Mucosa of stomach (tissue), 1 donor: Measurements from ENCODE around the gene TTC39A.

Experiments used
- H3K27me3 ChIP-seq: one replicate; pipeline ENCODE4 v1.7.0; 2013; ENCODE audit warnings: mild to moderate bottlenecking, low read length; ENCODE audit not compliant: control insufficient read depth, insufficient read depth
- H3K36me3 ChIP-seq: one replicate; pipeline ENCODE4 v1.7.0; 2013; ENCODE audit warnings: low read length; ENCODE audit not compliant: control insufficient read depth, insufficient read depth
- H3K4me1 ChIP-seq: one replicate; pipeline ENCODE4 v1.7.0; 2013; ENCODE audit warnings: mild to moderate bottlenecking, low read length; ENCODE audit not compliant: control insufficient read depth, insufficient read depth
- H3K4me3 ChIP-seq: one replicate; pipeline ENCODE4 v1.7.0; 2013; ENCODE audit warnings: low read length
- H3K9ac ChIP-seq: one replicate; pipeline ENCODE4 v1.7.0; 2013; ENCODE audit warnings: mild to moderate bottlenecking, low read length, moderate library complexity
- H3K9me3 ChIP-seq: one replicate; pipeline ENCODE4 v1.7.0; 2013; ENCODE audit warnings: mild to moderate bottlenecking, low read length, moderate library complexity; ENCODE audit not compliant: control insufficient read depth
- donor health status: Pancreatic carcinoma.

The TTC39A gene

GRCh38 chr1:51347398-51348146 lies 17.2 kb upstream of the TTC39A start:
- H3K9ac ChIP-seq, result no peak overlapping the region
- H3K9me3 ChIP-seq, result no peaks in the 10 kb centered on the region
- H3K4me1 ChIP-seq, result peaks cover 10% of the 10 kb centered on the region
- H3K27me3 ChIP-seq, result peaks cover 26% of the 10 kb centered on the region
- no peaks in the 10 kb centered on the region for H3K36me3 ChIP-seq
- H3K4me3 ChIP-seq, result no peak overlapping the region

DNA sequence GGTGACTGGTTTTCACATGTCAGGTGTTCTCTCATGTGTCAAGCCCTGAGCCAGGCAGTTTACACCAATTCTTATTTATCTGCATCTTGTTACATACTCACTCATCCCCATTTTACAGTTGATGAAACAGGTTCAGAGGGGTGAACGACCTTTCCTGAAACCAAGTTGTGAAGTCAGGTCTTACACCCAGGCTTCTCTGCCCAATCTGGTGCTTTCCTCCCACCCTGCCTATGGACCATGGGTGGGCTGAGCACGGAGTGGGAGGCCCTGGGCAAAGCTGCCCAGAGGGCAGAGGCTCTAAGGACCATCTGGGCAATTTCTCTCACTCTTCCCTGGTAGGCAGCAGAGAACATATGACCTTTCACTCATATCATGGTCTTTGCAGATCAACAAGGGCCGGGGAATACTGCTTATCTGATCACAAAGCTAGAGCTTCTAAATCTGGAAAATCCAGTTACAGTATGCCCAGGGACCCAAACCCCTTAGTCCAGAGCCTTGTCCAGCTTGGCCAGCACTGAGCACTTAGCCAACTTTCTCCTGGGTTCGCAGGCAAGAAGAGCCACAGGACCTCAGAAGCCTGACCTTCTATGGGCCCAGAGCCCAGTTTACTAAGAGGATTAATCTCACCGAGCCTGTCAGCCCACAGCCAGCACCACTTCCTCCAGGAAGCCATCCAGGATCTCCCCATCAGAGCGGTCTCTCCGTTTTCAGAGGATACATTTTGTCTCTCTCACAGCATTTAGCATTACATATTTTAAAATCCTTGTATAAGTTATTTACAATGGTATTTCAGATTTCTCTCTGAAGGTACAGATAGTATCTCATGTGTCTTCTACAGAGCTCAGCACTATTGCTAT lies 16.0 kb upstream of the TTC39A start:
- Histone ChIP-seq H3K4me3 (no peak overlapping the region), H3K27me3 (peaks cover 28% of the 10 kb centered on the region), H3K36me3 (no peaks in the 10 kb centered on the region), H3K9ac (no peak overlapping the region), H3K4me1 (peaks cover 10% of the 10 kb centered on the region), H3K9me3 (no peaks in the 10 kb centered on the region)

DNA sequence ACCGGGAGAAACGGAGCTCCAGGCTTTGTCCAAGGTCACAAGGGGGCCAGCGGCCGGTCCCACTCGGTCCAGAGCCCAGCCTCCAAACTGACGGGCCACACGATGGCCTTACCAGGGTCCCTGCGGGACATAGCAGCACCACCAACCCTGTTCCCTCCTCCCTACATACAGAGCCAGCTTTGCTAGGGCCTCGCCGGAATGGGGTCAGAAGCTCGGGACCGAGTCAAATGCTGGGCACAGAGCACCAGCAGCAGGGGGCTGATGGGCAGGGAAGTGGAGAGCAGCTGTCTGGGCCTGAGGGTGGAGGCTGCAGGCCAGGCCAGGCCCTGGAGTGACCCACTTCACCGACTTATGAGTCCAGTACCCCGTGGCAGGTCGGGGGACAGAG lies 14.9 kb upstream of the TTC39A start:
- Histone ChIP-seq H3K27me3 (peaks cover 28% of the 10 kb centered on the region), H3K4me1 (peaks cover 10% of the 10 kb centered on the region), H3K9me3 (no peaks in the 10 kb centered on the region), H3K4me3 (no peak overlapping the region), H3K9ac (peak overlapping the region; percentile 29), H3K36me3 (no peaks in the 10 kb centered on the region)

GRCh38 chr1:51344602-51345299 lies 14.4 kb upstream of the TTC39A start:
- Histone ChIP-seq H3K4me3 (no peak overlapping the region), H3K9ac (peak overlapping the region; percentile 29), H3K9me3 (no peaks in the 10 kb centered on the region), H3K36me3 (no peaks in the 10 kb centered on the region), H3K27me3 (peaks cover 28% of the 10 kb centered on the region), H3K4me1 (peaks cover 10% of the 10 kb centered on the region)

DNA sequence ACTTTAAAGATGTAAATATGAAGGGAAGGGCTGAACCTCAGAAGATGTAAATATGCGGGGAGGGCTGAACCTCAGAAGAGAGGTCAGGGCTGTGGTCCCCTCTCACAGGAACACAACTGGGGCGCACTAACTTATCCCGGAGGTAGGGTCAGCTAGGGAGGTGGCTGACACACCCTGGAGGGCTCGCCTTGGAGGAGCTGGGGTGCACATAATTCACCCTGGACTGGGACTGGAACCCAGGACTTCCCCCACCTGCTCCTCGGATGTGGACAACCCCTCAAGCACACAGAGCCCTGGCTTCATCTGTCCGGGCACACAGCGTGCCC lies 13.9 kb upstream of the TTC39A start:
- H3K27me3 ChIP-seq, result peaks cover 28% of the 10 kb centered on the region
- peak overlapping the region; percentile 29 for H3K9ac ChIP-seq
- H3K4me1 ChIP-seq, result peaks cover 10% of the 10 kb centered on the region
- no peaks in the 10 kb centered on the region for H3K36me3 ChIP-seq
- no peak overlapping the region for H3K4me3 ChIP-seq
- H3K9me3 ChIP-seq, result no peaks in the 10 kb centered on the region

DNA sequence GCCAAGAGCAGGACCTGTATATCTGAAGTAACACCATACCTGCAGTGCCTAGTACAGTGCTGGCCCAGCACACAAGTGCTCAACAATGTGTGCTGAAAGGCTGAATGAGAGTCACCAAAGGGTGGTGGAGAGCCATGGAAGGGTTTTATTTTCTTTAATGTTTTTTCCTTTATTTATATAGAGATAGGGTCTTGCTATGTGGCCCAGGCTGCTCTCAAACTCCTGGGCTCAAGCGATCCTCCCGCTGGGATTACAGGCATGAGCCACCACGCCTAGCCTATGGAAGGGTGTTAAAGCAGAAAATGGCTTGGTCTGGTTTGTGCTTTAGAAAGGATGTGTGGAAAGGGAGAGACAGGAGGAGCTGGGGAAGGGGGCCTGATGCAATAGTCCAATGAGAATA lies 13.3 kb upstream of the TTC39A start:
- H3K9ac ChIP-seq, result no peak overlapping the region
- H3K4me3 ChIP-seq, result no peak overlapping the region
- H3K9me3 ChIP-seq, result no peaks in the 10 kb centered on the region
- no peaks in the 10 kb centered on the region for H3K36me3 ChIP-seq
- peaks cover 28% of the 10 kb centered on the region for H3K27me3 ChIP-seq
- peaks cover 10% of the 10 kb centered on the region for H3K4me1 ChIP-seq

- Histone ChIP-seq H3K36me3 (no peaks in the 10 kb centered on the region), H3K4me1 (peaks cover 10% of the 10 kb centered on the region), H3K9ac (no peak overlapping the region), H3K27me3 (peaks cover 28% of the 10 kb centered on the region), H3K9me3 (no peaks in the 10 kb centered on the region), H3K4me3 (no peak overlapping the region)
These were observed 12.3 kb upstream of the TTC39A start for GRCh38 chr1:51342591-51343206.

DNA sequence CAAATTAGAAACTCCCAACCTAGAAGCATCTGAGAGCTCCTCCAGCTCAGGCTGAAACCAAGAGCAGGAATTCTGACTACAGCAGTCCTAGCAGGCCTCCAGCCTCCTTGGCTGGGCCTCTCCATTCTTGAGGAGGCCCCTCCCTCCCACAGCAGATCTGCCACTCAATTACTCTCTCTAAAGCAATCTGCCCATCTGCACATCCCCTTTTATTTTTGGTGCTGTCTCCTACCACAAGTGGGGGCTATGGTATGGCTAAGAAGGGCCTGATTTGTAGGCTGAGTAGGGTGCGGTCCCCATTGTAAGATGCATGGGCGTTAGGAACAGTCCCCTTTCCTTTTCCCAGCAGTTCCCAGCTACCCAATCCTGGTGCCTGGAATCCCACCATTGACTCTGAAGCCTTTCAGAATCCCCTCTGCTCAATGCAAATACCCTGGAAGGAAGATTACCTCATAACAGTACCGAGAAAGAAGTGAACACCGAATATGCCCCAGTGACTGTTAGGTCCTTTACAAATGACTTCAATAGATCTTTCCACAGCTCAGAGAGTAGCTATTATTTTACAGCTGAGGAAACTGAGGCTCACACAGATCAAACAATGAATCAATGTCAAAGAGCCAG lies 11.6 kb upstream of the TTC39A start:
- peaks cover 10% of the 10 kb centered on the region for H3K4me1 ChIP-seq
- no peaks in the 10 kb centered on the region for H3K9me3 ChIP-seq
- H3K4me3 ChIP-seq, result no peak overlapping the region
- peaks cover 28% of the 10 kb centered on the region for H3K27me3 ChIP-seq
- H3K9ac ChIP-seq, result no peak overlapping the region
- H3K36me3 ChIP-seq, result no peaks in the 10 kb centered on the region

DNA sequence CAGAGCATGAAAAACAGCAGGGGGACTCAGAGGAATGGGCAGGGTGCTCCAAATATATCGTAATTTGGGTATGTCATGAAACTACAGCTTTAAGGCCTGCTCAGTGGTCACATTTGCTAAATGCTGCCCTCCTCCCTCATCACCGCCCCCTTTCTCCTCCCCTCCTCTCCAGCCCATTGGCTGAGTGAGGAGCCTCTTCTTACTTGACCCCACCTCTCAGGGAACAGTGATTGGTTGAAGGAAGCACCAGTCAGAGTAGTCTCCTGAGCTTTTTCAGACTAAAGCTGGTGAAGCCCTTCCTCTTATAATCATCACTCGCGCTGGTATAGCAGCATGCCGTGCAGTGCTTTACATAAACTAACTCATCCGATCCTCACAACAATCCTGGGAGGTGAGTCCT lies 10.0 kb upstream of the TTC39A start:
- Histone ChIP-seq H3K9me3 (no peaks in the 10 kb centered on the region), H3K4me1 (peaks cover 15% of the 10 kb centered on the region), H3K27me3 (peaks cover 25% of the 10 kb centered on the region), H3K36me3 (no peaks in the 10 kb centered on the region), H3K4me3 (no peak overlapping the region), H3K9ac (no peak overlapping the region)

- Histone ChIP-seq H3K9ac (no peak overlapping the region), H3K36me3 (no peaks in the 10 kb centered on the region), H3K27me3 (no peaks in the 10 kb centered on the region), H3K4me3 (no peak overlapping the region), H3K9me3 (no peaks in the 10 kb centered on the region), H3K4me1 (peaks cover 24% of the 10 kb centered on the region)
These were observed 6.3 kb upstream of the TTC39A start for GRCh38 chr1:51336711-51337110.

DNA sequence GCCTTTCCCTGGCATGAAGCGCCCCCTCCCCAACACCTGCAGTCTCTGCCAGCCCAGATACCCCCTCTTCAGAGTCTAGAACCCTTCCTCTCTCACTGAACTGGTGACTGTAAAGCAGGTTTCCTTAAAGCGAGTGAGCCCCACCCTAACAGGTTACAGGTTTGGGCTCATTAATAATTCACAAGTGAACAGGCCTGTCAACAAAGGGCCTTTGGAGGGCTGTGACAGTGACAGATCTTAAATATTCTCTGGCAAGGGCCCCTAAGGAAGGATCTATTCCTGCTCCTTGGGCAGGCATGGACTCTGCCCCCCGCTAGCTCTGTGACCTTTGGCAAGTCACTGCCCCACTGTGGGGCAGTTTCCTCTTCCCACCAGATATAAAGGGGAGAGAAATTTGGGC lies 5.6 kb upstream of the TTC39A start:
- Histone ChIP-seq H3K4me3 (no peak overlapping the region), H3K4me1 (peaks cover 31% of the 10 kb centered on the region), H3K27me3 (no peaks in the 10 kb centered on the region), H3K9ac (no peak overlapping the region), H3K9me3 (no peaks in the 10 kb centered on the region), H3K36me3 (no peaks in the 10 kb centered on the region)
